GM13977 (cell line): ENCODE results near the gene ASIC1.

Experiments used
- DNase-seq: peaks from one replicate; pipeline ENCODE4 v3.0.0; 2012; ENCODE audit warnings: low spot score
- CTCF ChIP-seq: IDR thresholded peaks from 2 replicates; pipeline ENCODE4 v1.5.1; 2012; ENCODE audit warnings: mild to moderate bottlenecking, control low read depth; ENCODE audit not compliant: insufficient read depth; ENCODE audit errors: extremely low read depth, missing control alignments
- in situ Hi-C: fragments of 300-500 bp; cut with MboI; formaldehyde crosslinking; loops from one replicate; pipeline ENCODE4 v1.12.0; 2022; ENCODE audit warnings: low sequenced_read_pairs, low pct_unique_long_range_greater_than_20kb, mixed read lengths, inconsistent platforms; ENCODE audit not compliant: unreplicated experiment

The ASIC1 gene

GRCh38 chr12:50107416-50108268 lies 50.2 kb downstream of the ASIC1 start:
- in situ Hi-C loops: no loop called here
- DNase-seq: no peak
- no peak for TF ChIP-seq CTCF

- in situ Hi-C loops: no loop called here
- TF ChIP-seq CTCF: no peak
- no peak for DNase-seq
Observed at GRCh38 chr12:50109319-50109718, 51.9 kb downstream of the ASIC1 start.

GRCh38 chr12:50110127-50110761 lies 52.8 kb downstream of the ASIC1 start:
- TF ChIP-seq CTCF: no peak
- in situ Hi-C loops: no loop called here
- DNase-seq: peak; percentile 52

- in situ Hi-C loops: no loop called here
- TF ChIP-seq CTCF: no peak
- DNase-seq: no peak
Observed at GRCh38 chr12:50110762-50111351, 53.5 kb downstream of the ASIC1 start.

- in situ Hi-C loops: no loop called here
- no peak for DNase-seq
- TF ChIP-seq CTCF: no peak
Observed at GRCh38 chr12:50111395-50111692, 53.9 kb downstream of the ASIC1 start.

- in situ Hi-C loops: no loop called here
- DNase-seq: peak; percentile 96
- TF ChIP-seq CTCF: peak; percentile 93
Observed at GRCh38 chr12:50111693-50112455, 54.5 kb downstream of the ASIC1 start, which contains the start of gene COX14. TSS of gene COX14 (plus strand) at chr12:50112236. CDS start at chr12:50120044, 7,808 bp downstream.
